HG03066 (cell line): ENCODE results near the gene TMPRSS11F.
A peak's percentile ranks its signal among the peaks of the same experiment; 100 is the strongest.
"Not testable (repeated sequence)": the region's sequence is repeated elsewhere in the genome, so short reads cannot be mapped to it uniquely, and the experiment has no call there.

Experiments
- ATAC-seq: cut with Tn5 transposase; IDR thresholded peaks from one replicate; pipeline ENCODE4 v1.9.1; 2021; ENCODE audit warnings: low read depth; ENCODE audit not compliant: unreplicated experiment

Gene TMPRSS11F

DNA sequence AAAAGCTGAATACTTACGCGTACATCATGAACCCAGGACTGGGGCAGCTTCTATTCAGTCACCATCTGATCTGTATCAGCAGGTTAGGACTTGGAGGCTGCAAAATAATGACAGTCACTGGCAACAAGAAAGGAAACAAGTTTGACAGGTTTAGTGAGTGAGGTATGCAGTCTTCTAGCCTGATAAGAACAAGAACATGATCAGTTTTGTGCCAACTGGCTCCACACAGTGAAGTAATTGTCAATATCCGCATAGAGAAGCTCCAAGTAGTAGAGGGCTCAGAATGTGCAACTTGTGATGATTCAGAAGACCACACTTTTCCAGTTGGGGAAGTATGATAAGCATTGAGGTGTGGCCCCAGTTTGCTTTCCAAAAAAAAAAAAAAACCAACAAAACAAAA lies at the start of gene TMPRSS11F:
Gene TMPRSS11F, minus strand, starts transcription at position 77 of the 400 bp plus-strand sequence. Its CDS starts 49 bp downstream, at position 28.
- ATAC-seq = no peak

DNA sequence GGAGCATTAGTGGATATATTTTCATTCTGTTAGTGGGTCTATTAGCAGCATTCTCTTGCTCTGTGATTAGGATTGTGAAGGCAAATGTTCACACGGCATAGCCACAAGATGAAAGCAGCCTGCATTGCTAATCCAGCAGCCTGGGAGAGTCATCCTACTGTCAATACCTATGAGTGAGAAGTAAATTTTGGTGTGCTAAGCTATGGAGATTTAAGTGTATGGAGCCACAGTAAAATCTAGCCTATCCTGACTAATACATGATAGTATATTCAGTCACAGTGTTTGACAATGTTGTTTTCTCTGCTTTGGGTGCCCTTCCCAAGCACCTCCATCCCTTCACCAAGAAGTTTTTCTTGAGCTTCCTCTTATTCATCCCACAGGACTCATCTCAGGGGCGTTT lies 47.2 kb upstream of the TMPRSS11F start:
- no peak for ATAC-seq

DNA sequence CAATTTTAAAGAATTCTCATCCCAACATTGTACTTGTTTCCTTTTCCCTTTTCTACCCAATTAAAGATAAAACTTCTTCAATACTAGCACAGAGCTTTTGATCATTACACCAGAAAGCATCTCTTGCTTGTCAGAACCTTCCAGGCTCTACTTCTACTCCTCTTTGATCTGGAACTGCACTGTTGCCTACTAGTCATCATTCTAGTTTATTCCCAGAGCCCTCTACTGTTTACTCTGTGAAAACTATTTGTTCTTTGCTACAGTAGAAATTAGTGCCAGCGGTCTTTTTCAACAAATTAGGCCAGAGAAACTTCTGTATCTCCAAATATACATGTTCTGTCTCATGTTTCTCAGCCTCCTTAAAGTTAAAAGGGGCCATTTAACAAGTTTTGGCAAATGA lies 46.8 kb upstream of the TMPRSS11F start:
- ATAC-seq = no peak

DNA sequence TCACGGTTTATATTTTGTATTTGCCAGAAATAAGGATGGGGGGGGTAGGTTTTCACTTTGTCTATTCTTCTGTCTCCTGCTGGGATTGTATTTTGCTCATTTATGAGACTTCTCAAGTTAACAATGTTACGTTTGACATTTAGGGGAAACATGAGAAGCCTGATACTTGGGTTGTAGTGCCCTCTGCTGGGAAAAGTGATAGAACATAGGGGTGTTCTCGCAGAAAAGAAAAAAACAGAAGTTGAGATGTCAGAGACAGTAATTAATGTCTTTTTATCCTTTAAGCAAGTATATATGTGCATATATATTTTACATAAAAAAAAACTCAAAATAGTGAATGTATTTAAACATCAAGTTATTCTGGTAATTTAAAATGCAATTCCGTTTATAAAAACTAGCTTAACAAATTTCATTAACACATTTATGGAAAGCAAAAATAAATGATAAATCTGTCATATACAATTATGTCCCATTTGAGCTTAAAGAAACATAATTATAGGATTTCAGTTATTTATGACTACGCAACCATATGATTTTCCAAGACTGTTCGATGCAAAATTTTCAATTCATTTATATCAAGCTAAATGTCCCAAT lies 46.0 kb upstream of the TMPRSS11F start:
- peak; percentile 80 for ATAC-seq

DNA sequence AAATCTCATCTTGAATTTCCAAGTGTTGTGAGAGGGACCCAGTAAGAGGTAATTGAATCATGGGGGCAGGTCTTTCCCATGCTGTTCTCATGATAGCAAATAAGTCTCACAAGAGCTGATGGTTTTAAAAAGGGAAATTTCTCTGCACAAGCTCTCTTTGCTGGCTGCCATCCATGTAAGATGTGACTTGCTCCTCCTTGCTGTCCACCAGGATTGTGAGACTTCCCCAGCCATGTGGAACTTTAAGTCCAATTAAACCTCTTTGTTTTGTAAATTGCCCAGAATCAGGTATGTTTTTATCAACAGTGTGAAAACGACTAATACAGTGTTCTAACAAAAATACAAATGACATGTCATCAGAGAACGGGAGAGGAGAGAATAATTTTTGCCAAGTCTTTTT lies 44.7 kb upstream of the TMPRSS11F start:
- ATAC-seq = not testable (repeated sequence)

DNA sequence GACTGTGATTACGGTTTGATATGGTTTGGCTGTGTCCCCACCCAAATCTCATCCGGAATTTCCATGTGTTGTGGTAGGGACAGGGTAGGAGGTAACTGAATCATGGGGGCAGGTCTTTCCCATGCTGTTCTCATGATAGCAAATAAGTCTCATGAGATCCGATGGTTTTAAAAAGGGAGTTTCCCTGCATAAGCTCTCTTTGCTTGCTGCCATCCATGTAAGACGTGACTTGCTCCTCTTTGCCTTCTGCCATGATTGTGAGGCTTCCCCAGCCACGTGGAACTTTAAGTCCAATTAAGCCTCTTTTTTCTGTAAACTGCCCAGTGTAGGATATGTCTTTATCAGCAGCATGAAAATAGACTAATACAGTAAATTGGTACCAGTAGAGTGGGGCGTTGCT lies 42.5 kb upstream of the TMPRSS11F start:
- not testable (repeated sequence) for ATAC-seq

DNA sequence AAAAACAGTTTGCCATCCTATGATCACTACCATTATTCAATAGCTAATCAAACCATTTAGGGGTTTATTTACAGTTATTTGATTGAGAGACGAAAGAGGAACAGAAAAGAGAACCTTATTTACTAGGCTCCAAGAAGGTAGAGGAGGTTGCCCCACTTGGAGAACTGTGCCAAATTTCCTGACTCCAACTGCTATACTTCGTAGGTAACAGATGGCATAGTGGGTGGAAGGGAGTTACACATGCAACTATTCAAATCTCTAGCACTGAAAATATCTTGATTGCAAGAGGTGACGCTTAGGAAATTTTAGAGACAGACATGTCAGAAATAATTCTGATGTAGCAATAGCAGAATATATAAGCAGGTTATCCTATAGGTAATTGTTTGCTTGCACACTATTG lies 38.0 kb upstream of the TMPRSS11F start:
- no peak for ATAC-seq

DNA sequence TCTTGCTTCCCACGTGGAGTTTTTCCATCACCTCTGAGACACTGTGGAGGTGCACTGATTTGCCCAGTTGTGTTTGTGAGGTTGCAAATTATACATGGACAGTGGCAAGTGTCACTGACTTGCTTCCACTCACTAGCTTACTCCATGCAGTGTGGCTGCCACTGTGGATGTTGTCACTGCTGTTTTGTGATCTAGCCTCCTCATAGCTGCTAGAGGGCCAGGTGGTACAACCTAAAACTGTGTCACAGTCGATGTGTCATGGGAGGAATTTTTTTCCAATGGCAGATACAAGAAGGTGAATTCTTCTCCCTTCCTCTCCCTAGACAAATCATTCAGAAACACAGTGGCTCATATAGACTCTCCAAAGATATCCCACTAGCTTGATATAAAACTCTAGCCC lies 37.5 kb upstream of the TMPRSS11F start:
- no peak for ATAC-seq

DNA sequence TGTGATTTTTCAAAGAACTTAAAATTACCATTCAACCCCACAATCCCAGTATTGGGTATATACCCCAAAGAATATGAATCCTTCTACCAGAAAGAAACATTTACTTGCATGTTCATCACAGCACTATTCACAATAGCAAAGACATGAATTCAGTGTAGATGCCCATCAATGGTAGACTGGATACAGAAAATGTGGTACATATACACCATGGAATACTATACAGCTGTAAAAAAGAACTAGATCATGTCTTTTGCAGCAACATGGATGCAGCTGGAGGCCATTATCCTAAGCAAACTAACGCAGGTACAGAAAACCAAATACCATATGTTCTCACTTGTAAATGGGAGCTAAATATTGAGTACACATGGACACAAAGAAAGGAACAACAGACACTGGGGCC lies 34.1 kb upstream of the TMPRSS11F start:
- ATAC-seq = no peak

DNA sequence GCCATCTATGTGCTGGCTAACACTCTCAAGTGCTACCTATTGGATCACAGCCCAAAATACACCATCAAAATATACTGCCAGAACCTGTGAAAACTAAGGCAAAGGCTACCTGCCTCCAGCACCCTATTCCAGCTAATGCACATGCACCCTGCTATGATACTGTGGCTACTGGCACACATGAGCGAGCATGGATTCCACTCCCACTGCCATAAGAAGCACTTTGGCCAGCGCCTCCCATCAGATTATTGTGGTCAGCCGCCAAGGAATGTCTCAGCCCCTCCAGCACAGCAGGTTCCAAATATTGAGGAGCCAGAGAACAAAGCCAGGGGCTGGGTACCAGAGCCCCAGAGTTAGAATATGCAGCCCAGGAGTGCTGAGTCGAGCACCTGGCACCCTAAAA lies 32.5 kb upstream of the TMPRSS11F start:
- no peak for ATAC-seq

DNA sequence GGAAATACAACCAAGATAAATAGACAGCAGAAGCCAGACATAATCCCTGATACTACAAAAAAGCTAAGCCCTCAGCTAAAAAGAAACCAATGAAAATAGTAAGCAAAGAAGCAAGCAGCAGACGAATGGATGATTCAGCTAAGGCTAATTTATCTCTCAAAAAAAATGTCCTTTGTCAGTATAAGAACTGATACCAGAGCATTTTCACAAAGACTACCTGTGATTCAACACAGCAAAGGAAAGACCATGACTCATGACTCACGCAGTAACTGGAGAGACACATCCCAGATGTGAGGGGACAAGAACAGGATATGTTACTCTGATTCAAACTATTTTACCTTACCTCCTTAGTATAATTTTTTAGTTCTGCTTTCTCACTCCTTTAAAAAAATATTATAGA lies 22.7 kb upstream of the TMPRSS11F start:
- ATAC-seq = no peak

DNA sequence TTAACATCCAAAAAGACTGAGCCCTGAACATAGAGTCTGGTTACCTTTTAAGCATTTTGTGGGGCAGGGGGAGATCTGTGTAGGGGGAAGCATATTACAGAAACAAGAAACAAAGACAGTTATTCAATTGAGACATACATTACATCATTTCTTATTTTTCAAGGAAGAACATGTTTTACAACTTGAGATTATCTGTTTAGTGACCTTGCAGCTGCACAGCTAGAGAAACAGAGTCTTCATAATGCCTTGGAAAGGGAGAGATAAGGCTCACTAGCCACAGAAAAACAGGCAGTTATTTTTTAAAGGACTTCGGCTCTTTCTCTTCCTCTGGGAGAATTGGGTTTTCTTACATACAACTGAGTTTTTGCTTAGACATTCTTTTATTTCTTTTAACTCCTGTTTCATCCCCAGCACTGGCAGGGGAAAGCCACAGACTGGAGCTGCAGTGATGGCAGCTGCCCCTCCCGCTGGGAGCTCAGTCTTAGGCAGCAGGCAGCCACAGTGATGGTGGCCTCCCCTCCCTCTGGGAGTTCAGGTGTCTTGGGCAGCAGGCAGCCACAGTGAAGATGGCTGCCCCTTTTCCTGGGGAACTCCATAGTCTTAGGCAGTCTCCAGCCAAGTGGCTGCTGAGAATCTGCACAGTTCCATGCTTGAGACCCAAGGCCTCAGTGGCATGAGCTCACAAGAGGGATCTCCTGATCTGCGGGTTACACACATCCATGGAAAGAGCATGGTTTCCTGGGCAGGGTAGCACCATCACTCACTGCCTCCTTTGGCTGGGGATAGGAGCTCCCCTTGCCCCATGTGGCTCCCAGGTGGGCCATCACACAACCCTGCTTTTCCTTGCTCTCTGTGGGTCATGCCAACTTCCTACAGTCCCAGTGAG lies 19.4 kb upstream of the TMPRSS11F start:
- ATAC-seq = no peak

DNA sequence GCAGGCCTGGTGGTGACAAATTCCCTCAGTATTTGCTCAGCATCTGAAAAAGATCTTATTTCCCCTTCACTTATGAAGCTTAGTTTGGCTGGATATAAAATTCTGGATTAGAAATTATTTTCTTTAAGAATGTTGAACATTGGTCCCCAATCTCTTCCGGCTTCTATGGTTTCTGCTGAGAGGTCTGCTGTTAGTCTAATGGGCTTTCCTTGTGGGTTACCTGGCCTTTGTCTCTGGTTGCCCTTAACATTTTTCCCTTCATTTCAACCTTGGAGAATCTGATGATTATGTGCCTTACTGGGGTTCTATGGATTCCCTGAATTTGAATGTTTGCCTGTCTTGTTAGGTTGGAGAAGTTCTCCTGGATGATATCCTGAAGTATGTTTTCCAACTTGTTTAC lies 17.4 kb upstream of the TMPRSS11F start:
- no peak for ATAC-seq

DNA sequence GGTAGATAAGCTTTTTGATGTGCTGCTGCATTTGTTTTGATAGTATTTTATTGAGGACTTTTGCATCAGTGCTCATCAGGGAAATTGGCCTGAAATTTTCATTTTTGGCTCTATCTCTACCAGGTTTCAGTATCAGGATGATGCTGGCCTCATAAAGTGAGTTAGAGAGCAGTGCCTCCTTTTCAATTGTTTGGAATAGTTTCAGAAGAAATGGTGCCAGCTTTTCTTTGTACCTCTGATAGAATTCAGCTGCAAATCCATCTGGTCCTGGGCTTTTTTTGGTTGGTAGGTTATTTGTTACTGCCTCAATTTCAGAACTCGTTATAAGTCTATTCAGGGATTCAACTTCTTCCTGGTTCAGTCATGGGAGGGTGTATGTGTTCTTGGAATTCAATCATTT lies 15.6 kb upstream of the TMPRSS11F start:
- no peak for ATAC-seq

DNA sequence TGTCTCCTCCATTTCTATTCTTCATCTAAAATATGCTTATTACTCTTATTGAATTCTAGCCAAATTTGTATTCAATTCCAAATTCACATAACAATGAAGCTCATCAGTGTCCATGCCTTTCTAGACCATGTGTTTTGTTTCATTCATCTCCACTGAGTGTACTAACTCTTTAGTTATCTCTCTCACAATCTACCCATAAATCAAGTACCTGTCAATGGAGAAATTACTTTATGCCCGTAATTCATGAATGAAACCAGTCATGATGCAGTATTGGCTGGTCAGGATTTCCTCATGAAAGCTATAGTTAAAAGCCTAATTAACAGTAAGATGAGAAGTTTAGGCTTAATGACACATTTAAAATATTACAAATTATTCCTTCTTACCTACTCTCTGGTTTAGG lies 12.2 kb upstream of the TMPRSS11F start:
- no peak for ATAC-seq

DNA sequence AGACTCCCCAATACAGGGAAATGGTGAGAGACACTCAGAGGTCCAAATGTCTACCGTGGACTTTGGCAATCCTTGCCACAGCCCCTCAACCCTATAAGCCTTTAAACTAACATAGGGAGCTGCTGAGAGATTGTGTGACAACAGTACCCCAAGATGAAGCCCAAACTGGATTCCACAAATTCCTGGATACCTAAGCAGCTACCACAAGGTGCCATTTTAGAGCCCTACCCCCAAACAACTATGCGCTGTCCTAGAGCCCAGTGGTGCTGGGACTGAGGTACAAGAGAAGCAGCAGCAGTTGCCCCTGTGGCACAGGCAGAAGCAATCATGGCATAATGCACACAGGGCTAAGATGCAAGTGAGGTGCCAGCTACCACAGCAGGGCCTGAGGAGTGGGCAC lies 2.7 kb upstream of the TMPRSS11F start:
- ATAC-seq = no peak

DNA sequence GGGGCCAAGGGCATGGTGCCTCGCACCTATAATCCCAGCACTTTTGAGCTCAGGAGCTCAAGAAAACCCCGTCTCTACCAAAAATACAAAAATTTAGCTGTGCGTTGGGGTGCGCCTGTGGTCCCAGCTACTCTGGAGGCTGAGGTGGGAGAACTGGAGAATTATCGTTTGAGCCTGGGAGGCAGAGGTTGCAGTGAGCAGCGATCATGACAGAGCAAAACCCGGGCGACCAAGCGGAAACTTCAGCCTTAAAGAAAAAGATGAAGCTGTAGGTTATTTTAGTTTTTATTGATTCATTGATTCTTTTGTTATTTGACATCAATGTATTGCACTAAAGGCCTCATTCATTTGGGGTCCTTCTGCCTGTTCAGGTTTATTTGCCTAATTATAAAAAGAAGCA lies 5.4 kb downstream of the TMPRSS11F start:
- no peak for ATAC-seq

DNA sequence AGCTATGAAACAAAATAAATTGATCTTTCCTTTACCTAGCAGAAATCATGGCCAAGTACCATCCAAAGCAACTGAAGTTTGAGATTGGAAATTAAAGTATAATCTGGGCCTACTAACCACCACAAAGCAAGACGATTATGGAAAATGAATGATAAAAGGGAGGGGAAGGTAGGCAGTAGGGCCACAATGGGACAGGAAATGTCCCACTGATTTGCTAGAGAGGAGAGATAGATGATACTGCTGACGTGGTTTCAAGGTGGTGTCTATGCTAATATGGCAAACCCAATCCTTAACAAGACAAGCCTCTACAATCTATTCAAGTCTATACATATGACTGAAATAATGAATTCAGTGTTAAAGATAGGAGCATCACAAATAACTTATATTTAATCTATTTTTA lies 6.1 kb downstream of the TMPRSS11F start:
- ATAC-seq = no peak

DNA sequence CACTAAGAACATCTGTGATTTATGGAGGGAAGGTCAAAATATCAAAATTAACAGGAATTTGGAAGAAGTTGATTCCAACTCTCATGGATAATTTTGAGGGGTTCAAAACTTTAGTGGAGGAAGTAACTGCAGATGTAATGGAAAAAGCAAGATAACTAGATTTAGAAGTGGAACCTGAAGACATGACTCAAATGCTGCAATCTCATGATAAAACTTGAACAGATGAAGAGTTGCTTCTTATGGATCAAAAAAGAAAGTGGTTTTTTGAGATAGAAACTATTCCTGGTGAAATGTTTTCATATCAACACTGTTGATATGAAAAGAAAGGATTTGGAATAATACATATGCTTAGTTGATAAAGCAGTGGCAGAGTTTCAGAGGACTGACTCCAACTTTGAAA lies 9.7 kb downstream of the TMPRSS11F start:
- no peak for ATAC-seq

DNA sequence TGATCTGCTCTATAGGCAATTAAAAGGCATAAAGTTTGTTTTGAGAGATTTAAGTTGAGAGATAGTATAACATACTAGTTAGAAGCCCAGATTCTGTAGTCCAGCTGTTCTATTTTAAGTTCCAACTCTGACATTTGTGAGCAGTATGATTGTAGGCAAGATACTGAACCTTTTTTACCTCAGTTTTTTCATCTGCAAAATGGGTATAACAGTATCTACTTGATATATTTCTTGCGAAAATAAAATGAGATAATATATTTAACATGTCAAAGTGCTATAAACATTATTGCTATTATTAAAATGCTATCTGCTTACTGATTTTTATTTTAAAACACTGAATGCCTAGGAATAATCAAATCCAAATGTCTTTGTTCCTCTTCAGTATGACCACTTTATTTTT lies 19.2 kb downstream of the TMPRSS11F start:
- no peak for ATAC-seq

DNA sequence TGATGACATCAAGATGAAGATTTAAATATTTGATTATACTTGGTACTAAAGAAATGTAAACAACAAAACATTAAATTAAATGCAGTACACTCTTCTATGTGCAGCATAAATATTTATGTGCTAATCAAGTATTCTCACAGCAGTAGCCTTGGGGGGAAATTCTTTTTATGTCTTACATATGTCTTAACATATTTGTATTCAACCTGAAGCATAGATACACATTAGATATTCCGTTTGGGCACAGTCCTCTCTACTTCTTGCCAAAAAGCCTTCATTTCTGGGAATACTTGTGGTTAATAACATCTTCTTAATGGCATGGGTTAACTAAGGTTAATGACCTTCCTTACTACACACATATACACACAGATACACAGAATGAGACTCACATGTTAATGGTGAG lies 19.8 kb downstream of the TMPRSS11F start:
- no peak for ATAC-seq

DNA sequence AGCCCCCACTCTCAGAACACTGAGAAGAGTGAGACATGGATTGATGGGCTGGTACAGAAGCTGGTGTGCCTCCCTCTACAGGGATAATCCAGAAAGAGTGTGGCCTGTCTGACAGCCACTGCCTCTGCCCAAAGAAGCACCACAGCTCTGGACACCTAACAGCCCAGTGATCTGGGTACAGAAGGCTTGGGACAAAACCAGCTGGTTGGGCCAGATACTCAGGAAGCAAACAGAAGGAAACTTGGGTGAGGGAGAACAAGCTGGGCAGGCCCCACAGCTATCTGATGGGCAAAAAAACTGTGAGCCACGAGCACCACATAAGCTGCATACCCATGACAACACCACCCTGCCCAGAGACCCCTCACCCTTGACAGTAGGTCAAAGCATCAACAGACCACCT lies 46.9 kb downstream of the TMPRSS11F start:
- ATAC-seq = no peak
